A549 (cell line): ENCODE data around the gene MLLT10. TPM values are rescaled to one million over a fixed set of nuclear protein-coding genes. Genes with fewer than 3 reads are reported as not detected.
A peak's percentile ranks its signal among the peaks of the same experiment; 100 is the strongest.

ENCODE experiments used
- ATAC-seq, 2 experiments: fragments of 200-7000 bp in 1 of 2; fragments of >200 bp in 1 of 2; cut with Nextera tagmentation in 1 of 2; cut with Tn5 transposase in 1 of 2; 3 replicates each; pipeline versions ENCODE4 v1.8.0 to v1.9.1; 2018 to 2020; ENCODE audit warnings: mild to moderate bottlenecking in 1 of 2, moderate library complexity in 1 of 2
- CTCF ChIA-PET: fragments of 300-600 bp; sonication (Branson Sonifier 250); formaldehyde crosslinking; extraction: SDS; loops from one replicate; lab custom pipeline; 2021; ENCODE audit warnings: antibody characterized with exemption, inconsistent platforms; lab: Yijun Ruan, JAX
- POLR2A ChIA-PET: fragments of 350-600 bp; formaldehyde crosslinking; extraction: SDS; loops from one replicate; lab custom pipeline; 2021; ENCODE audit warnings: antibody characterized with exemption, inconsistent platforms; lab: Yijun Ruan, JAX
- DNase-seq, 2 experiments: peaks; one replicate each; pipeline versions ENCODE4 v3.0.0 to v3.0.0-alpha.2; 2011 to 2016; ENCODE audit warnings: low read depth in 1 of 2, low spot score in 1 of 2
- FAIRE-seq: peaks from 2 replicates; lab custom pipeline; 2011; peaks lifted over from hg19 to GRCh38; lab: Jason Lieb, UNC
- H3K27ac ChIP-seq, 2 experiments: fragments of >200 bp; sonication (Bioruptor Twin); formaldehyde crosslinking; 3 replicates each; pipeline ENCODE4 v1.5.1; 2016 to 2017
- H3K4me1 ChIP-seq: fragments of >200 bp; sonication (Bioruptor Twin); formaldehyde crosslinking; 3 replicates; pipeline ENCODE4 v1.6.1; 2016
- H3K4me2 ChIP-seq: fragments of >200 bp; sonication (Bioruptor Twin); formaldehyde crosslinking; 3 replicates; pipeline ENCODE4 v1.6.1; 2016
- H3K4me3 ChIP-seq: fragments of >200 bp; sonication (Bioruptor Twin); formaldehyde crosslinking; 3 replicates; pipeline ENCODE4 v1.5.1; 2016
- H3K9me3 ChIP-seq: fragments of >200 bp; sonication (Bioruptor Twin); formaldehyde crosslinking; 3 replicates; pipeline ENCODE4 v1.6.1; 2016
- BHLHE40 ChIP-seq: IDR thresholded peaks from 2 replicates; pipeline ENCODE4 v1.6.1; 2012; ENCODE audit warnings: low read depth, low read length, inconsistent platforms
- CBX8 ChIP-seq: fragments of 200-600 bp; sonication (generic); IDR thresholded peaks from 2 replicates; pipeline ENCODE4 v1.6.1; 2016
- CHD2 ChIP-seq: fragments of 150-350 bp; IDR thresholded peaks from 2 replicates; pipeline ENCODE4 v1.6.1; 2014; ENCODE audit warnings: low read length; ENCODE audit not compliant: partially characterized antibody
- CHD4 ChIP-seq: fragments of 200-600 bp; sonication (generic); IDR thresholded peaks from 2 replicates; pipeline ENCODE4 v1.6.1; 2016; ENCODE audit warnings: antibody characterized with exemption, mild to moderate bottlenecking, borderline replicate concordance
- EHMT2 ChIP-seq: fragments of 200-600 bp; sonication (generic); IDR thresholded peaks from 2 replicates; pipeline ENCODE4 v1.6.1; 2016; ENCODE audit warnings: antibody characterized with exemption, low read depth, mild to moderate bottlenecking, moderate library complexity
- EP300 ChIP-seq, 2 experiments: fragments of >200 bp; sonication (Bioruptor Twin); formaldehyde crosslinking; IDR thresholded peaks; 2 replicates in 1 of 2; 3 replicates in 1 of 2; pipeline ENCODE4 v1.6.1; 2016 to 2017
- FOSB ChIP-seq: fragments of 250-450 bp; sonication (Bioruptor Pico); IDR thresholded peaks from 2 replicates; pipeline ENCODE4 v1.5.0; 2020; ENCODE audit warnings: mild to moderate bottlenecking, moderate library complexity
- FOSL2 ChIP-seq, 2 experiments: fragments of 450-650 bp in 1 of 2; fragments of >200 bp in 1 of 2; sonication (Bioruptor Twin) in 1 of 2; formaldehyde crosslinking; IDR thresholded peaks; 2 replicates each; pipeline versions ENCODE4 v1.5.0 to v1.6.1; 2016 to 2020; ENCODE audit warnings: mild to moderate bottlenecking in 1 of 2, moderate library complexity in 1 of 2
- GATA3 ChIP-seq: IDR thresholded peaks from 2 replicates; pipeline ENCODE4 v1.6.1; 2012; ENCODE audit warnings: borderline replicate concordance
- HEYL ChIP-seq: fragments of 250-450 bp; sonication (Bioruptor Pico); IDR thresholded peaks from 2 replicates; pipeline ENCODE4 v1.8.0; 2021; ENCODE audit warnings: mild to moderate bottlenecking, moderate library complexity
- HOXB5 ChIP-seq: fragments of 250-450 bp; sonication (Bioruptor Pico); IDR thresholded peaks from 2 replicates; pipeline ENCODE4 v1.5.0; 2020; ENCODE audit warnings: mild to moderate bottlenecking, moderate library complexity
- JUN ChIP-seq, 2 experiments: fragments of >200 bp; sonication (Bioruptor Twin); formaldehyde crosslinking; IDR thresholded peaks; 2 replicates in 1 of 2; 3 replicates in 1 of 2; pipeline ENCODE4 v1.6.1; 2016 to 2017
- JUNB ChIP-seq: fragments of >200 bp; sonication (Bioruptor Twin); formaldehyde crosslinking; IDR thresholded peaks from 2 replicates; pipeline ENCODE4 v1.6.1; 2016
- MAZ ChIP-seq: fragments of 150-350 bp; IDR thresholded peaks from 2 replicates; pipeline ENCODE4 v1.6.1; 2014; ENCODE audit warnings: antibody characterized with exemption, low read depth, low read length, borderline replicate concordance
- MYC ChIP-seq: IDR thresholded peaks from 2 replicates; pipeline ENCODE4 v1.6.1; 2012; ENCODE audit warnings: mild to moderate bottlenecking, inconsistent platforms, low read length, improper control_type of control experiment, borderline replicate concordance
- NR3C1 ChIP-seq: fragments of >200 bp; sonication (Bioruptor Twin); formaldehyde crosslinking; IDR thresholded peaks from 3 replicates; pipeline ENCODE4 v1.6.1; 2017
- POLR2A ChIP-seq: IDR thresholded peaks from 2 replicates; pipeline ENCODE4 v1.6.1; 2012; ENCODE audit warnings: mild to moderate bottlenecking, low read length
- POLR2AphosphoS2 ChIP-seq: conservative IDR thresholded peaks from 2 replicates; pipeline ENCODE4 v1.6.1; 2012; ENCODE audit warnings: low read length, improper control_type of control experiment, inconsistent platforms
- RAD21 ChIP-seq, 2 experiments: fragments of >200 bp in 1 of 2; sonication (Bioruptor Twin) in 1 of 2; formaldehyde crosslinking in 1 of 2; IDR thresholded peaks in 1 of 2; conservative IDR thresholded peaks in 1 of 2; 2 replicates in 1 of 2; 3 replicates in 1 of 2; pipeline ENCODE4 v1.6.1; 2012 to 2018; ENCODE audit warnings: inconsistent platforms in 1 of 2
- RCOR1 ChIP-seq: fragments of 150-350 bp; IDR thresholded peaks from 2 replicates; pipeline ENCODE4 v1.6.1; 2014; ENCODE audit warnings: antibody characterized with exemption, low read length, low read depth
- SMC3 ChIP-seq: fragments of >200 bp; sonication (Bioruptor Twin); formaldehyde crosslinking; IDR thresholded peaks from 3 replicates; pipeline ENCODE4 v1.6.1; 2018; ENCODE audit warnings: inconsistent platforms
- WGBS: methylation state at CpG from one replicate; pipeline ENCODE4 v1.1.6; 2017; ENCODE audit errors: missing lambda C conversion rate; 5-methylcytosine and 5-hydroxymethylcytosine counted together
- polyA plus RNA-seq, 4 experiments: library from polyadenylated mRNA; depleted of rRNA in 3 of 4; stranded (reverse); fragments of >200 nt; fragmentation: RNase III in 1 of 4; extraction: RNeasy Plus Mini Kit Qiagen cat#74134 plus additional on column Dnase treatment in 1 of 4; gene quantifications; 2 replicates in 3 of 4; 3 replicates in 1 of 4; pipeline ENCODE4 v1.2.3, GENCODE V29; 2011 to 2017
- TF ChIP-seq, protein P1 (sequence below): IDR thresholded peaks from 2 replicates; pipeline ENCODE4 v1.6.1; 2012
- TF ChIP-seq, protein P2 (sequence below): fragments of >200 bp; sonication (Bioruptor Twin); formaldehyde crosslinking; IDR thresholded peaks from 3 replicates; pipeline ENCODE4 v1.5.1; 2016
- TF ChIP-seq, protein P3 (sequence below): IDR thresholded peaks from 2 replicates; pipeline ENCODE4 v1.6.1; 2012
- TF ChIP-seq, protein P4 (sequence below): fragments of 150-350 bp; IDR thresholded peaks from 2 replicates; pipeline ENCODE4 v1.6.1; 2014; ENCODE audit warnings: low read depth, mild to moderate bottlenecking, low read length
- TF ChIP-seq, protein P5 (sequence below): fragments of 250-450 bp; sonication (Bioruptor Pico); IDR thresholded peaks from 2 replicates; pipeline ENCODE4 v1.5.0; 2021; ENCODE audit warnings: mild to moderate bottlenecking, moderate library complexity, borderline replicate concordance
- TF ChIP-seq, protein P6 (sequence below): fragments of >200 bp; sonication (Bioruptor Twin); formaldehyde crosslinking; IDR thresholded peaks from 3 replicates; pipeline ENCODE4 v1.6.1; 2016

Gene MLLT10
- polyA plus RNA-seq, 2 of the 4 experiments (the other 2 are of a cell fraction): 41.7 to 54.1 TPM

DNA sequence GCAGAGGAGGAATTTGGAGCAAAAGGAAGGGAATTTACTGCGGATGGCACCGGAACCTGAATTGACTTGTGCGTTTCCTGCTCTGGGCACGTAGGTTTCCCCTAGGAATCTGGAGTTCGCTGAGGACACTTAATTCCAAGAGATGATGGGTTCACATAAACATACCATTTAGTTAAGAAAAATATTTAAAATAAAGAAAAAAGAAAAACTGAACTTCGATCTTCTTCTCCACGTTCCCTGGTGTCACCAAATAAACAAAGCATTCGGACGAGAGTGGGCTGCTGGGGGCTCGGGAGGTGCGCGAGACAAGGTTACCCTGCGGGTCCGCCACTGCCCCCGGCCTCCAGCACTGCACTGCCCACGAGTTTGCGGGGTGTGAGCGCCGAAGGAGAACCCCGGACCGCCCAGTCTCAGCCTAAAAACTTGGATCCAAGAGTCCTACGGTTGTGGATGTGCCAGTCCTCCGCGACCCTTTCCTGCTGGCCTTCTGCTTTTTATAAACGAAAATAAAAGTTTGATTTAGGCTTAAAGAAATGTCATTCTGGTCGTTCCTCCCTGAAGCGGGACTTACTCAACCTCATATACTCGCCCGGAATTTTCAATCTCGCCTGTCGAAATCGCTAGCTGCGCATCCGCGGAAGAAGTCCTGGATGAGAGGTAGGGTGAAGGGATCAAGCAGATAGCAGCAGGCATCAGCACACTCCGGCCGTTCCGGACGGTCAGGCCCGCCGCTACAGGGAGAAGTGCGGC, 38.9 kb upstream of the MLLT10 start:
- TF ChIP-seq CHD4 (no peak), JUN (IDR thresholded peaks at IDR 0.05) (0 out of 5 replicates have a peak, but pooled peaks of 1 of the 2 experiments have one; percentile 10), MYC (no peak), JUNB (no peak)
- FAIRE-seq (no peak), DNase-seq (no peak), ATAC-seq (peak in 1 of 2 experiments; percentile 11; a peak in 3 of 6 replicates)
- CTCF ChIA-PET: interaction anchor here (0.6 to 9.4 kb wide), 69 partner anchors 8 to 1574 kb away, joined by 3 to 97 read pairs (median 4); partner anchors contain the start of genes MLLT10 and SKIDA1
- peaks cover 43% of the 10 kb centered on the region for H3K4me1 ChIP-seq
- no peaks in the 10 kb centered on the region for H3K9me3 ChIP-seq
- peak overlapping the region; percentile 93 to 99 for H3K27ac ChIP-seq
- POLR2A ChIA-PET: interaction anchor here (0.6 to 5.2 kb wide), 23 partner anchors 21 to 845 kb away, joined by 3 to 85 read pairs (median 6); partner anchors contain the start of genes COMMD3, MLLT10 and SKIDA1
- WGBS: under 1% methylated on average over 42 of the region's 42 CpGs
- H3K4me3 ChIP-seq: peak overlapping the region; percentile 77
- peak overlapping the region; percentile 93 for H3K4me2 ChIP-seq

DNA sequence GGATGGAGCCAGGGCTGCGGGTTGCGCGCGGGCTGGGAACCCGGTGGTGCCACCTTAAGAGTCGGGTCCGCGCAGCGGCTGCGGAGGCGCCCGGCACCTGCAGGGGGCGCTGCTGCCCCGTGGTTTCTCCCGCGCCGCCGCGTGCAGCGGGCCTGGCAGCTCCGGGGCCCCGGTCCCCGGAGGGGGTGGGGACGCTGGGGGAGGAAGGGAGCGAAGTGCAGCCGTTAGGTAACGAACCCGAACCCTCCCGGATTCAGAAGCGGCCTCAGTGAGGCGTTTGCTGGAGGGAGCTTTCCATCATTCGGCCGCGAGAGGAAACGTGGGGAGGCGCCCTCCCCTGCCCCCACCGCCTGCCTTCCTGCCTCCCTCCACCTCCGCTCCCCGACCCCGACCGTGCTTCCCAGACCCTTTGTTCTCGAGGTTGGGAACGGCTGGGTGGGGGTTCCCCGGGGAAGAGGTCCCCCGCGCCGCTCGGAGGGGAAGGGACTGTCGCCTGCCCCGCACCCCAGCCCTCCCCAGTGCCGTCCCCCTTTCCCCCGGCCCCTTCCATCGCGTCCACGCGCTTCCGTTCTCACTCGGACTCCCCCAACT, 38.2 kb upstream of the MLLT10 start:
- TF ChIP-seq, protein P1, sequence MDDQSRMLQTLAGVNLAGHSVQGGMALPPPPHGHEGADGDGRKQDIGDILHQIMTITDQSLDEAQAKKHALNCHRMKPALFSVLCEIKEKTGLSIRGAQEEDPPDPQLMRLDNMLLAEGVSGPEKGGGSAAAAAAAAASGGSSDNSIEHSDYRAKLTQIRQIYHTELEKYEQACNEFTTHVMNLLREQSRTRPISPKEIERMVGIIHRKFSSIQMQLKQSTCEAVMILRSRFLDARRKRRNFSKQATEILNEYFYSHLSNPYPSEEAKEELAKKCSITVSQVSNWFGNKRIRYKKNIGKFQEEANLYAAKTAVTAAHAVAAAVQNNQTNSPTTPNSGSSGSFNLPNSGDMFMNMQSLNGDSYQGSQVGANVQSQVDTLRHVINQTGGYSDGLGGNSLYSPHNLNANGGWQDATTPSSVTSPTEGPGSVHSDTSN: peak; percentile 66
- TF ChIP-seq HEYL (CRISPR knock-in tag) (no peak), EHMT2 (no peak), MAZ (peak; percentile 81; the same call in 1 of the 2 replicates), MYC (peak; percentile 94; the same call in 1 of the 2 replicates), FOSL2 (IDR thresholded peaks at IDR 0.05) (no peak), FOSL2 (CRISPR knock-in tag; IDR thresholded peaks at IDR 0.05) (peak; percentile 41), HOXB5 (CRISPR knock-in tag) (peak; percentile 71), CHD2 (peak; percentile 74), NR3C1 (no peak), POLR2A (peak; percentile 53), GATA3 (peak; percentile 74), RAD21 (conservative IDR thresholded peaks at IDR 0.05 in 1 of 2, IDR thresholded peaks at IDR 0.05 in 1 of 2) (peak; percentile 81 to 99), CBX8 (no peak), POLR2AphosphoS2 (no peak), BHLHE40 (peak; percentile 41; the same call in 1 of the 2 replicates), SMC3 (peak; percentile 93), RCOR1 (no peak), FOSB (CRISPR knock-in tag) (no peak), JUN (IDR thresholded peaks at IDR 0.05) (peak; percentile 76 to 84), EP300 (IDR thresholded peaks at IDR 0.05) (peak in 1 of 2 experiments; percentile 48; a peak in 1 of 5 replicates)
- TF ChIP-seq, protein P2, sequence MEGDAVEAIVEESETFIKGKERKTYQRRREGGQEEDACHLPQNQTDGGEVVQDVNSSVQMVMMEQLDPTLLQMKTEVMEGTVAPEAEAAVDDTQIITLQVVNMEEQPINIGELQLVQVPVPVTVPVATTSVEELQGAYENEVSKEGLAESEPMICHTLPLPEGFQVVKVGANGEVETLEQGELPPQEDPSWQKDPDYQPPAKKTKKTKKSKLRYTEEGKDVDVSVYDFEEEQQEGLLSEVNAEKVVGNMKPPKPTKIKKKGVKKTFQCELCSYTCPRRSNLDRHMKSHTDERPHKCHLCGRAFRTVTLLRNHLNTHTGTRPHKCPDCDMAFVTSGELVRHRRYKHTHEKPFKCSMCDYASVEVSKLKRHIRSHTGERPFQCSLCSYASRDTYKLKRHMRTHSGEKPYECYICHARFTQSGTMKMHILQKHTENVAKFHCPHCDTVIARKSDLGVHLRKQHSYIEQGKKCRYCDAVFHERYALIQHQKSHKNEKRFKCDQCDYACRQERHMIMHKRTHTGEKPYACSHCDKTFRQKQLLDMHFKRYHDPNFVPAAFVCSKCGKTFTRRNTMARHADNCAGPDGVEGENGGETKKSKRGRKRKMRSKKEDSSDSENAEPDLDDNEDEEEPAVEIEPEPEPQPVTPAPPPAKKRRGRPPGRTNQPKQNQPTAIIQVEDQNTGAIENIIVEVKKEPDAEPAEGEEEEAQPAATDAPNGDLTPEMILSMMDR: peak; percentile 93
- TF ChIP-seq, protein P3, sequence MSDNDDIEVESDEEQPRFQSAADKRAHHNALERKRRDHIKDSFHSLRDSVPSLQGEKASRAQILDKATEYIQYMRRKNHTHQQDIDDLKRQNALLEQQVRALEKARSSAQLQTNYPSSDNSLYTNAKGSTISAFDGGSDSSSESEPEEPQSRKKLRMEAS: peak; percentile 97
- TF ChIP-seq, protein P4, sequence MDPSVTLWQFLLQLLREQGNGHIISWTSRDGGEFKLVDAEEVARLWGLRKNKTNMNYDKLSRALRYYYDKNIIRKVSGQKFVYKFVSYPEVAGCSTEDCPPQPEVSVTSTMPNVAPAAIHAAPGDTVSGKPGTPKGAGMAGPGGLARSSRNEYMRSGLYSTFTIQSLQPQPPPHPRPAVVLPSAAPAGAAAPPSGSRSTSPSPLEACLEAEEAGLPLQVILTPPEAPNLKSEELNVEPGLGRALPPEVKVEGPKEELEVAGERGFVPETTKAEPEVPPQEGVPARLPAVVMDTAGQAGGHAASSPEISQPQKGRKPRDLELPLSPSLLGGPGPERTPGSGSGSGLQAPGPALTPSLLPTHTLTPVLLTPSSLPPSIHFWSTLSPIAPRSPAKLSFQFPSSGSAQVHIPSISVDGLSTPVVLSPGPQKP: no peak
- TF ChIP-seq, protein P5, sequence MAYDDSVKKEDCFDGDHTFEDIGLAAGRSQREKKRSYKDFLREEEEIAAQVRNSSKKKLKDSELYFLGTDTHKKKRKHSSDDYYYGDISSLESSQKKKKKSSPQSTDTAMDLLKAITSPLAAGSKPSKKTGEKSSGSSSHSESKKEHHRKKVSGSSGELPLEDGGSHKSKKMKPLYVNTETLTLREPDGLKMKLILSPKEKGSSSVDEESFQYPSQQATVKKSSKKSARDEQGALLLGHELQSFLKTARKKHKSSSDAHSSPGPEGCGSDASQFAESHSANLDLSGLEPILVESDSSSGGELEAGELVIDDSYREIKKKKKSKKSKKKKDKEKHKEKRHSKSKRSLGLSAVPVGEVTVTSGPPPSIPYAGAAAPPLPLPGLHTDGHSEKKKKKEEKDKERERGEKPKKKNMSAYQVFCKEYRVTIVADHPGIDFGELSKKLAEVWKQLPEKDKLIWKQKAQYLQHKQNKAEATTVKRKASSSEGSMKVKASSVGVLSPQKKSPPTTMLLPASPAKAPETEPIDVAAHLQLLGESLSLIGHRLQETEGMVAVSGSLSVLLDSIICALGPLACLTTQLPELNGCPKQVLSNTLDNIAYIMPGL (CRISPR knock-in tag): peak; percentile 57; the same call in 1 of the 2 replicates
- TF ChIP-seq, protein P6, sequence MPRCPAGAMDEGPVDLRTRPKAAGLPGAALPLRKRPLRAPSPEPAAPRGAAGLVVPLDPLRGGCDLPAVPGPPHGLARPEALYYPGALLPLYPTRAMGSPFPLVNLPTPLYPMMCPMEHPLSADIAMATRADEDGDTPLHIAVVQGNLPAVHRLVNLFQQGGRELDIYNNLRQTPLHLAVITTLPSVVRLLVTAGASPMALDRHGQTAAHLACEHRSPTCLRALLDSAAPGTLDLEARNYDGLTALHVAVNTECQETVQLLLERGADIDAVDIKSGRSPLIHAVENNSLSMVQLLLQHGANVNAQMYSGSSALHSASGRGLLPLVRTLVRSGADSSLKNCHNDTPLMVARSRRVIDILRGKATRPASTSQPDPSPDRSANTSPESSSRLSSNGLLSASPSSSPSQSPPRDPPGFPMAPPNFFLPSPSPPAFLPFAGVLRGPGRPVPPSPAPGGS: peak; percentile 67; the same call in 2 of the 3 replicates
- TF ChIP-seq, all 56 proteins: peak for 17
- peaks cover 37% of the 10 kb centered on the region for H3K4me1 ChIP-seq
- H3K4me2 ChIP-seq: peak overlapping the region; percentile 93
- FAIRE-seq: no peak
- H3K9me3 ChIP-seq: no peaks in the 10 kb centered on the region
- peak; percentile 78 to 81 for ATAC-seq
- peak overlapping the region; percentile 93 to 99 for H3K27ac ChIP-seq
- peak; percentile 94 for DNase-seq
- CTCF ChIA-PET: interaction anchor here (0.6 to 9.4 kb wide), 79 partner anchors 9 to 1573 kb away, joined by 3 to 97 read pairs (median 4); partner anchors contain the start of genes MLLT10 and SKIDA1
- peak overlapping the region; percentile 77 for H3K4me3 ChIP-seq
- POLR2A ChIA-PET: interaction anchor here (0.6 to 5.2 kb wide), 23 partner anchors 20 to 845 kb away, joined by 3 to 85 read pairs (median 6); partner anchors contain the start of genes COMMD3, MLLT10 and SKIDA1
- 0% methylated on average over 27 of the region's 58 CpGs for WGBS
